GM19463 (cell line): ENCODE data around the gene SPEN.

ENCODE experiments used
- ATAC-seq: cut with Tn5 transposase; IDR thresholded peaks from one replicate; pipeline ENCODE4 v1.9.1; 2021; ENCODE audit warnings: mild to moderate bottlenecking, moderate library complexity; ENCODE audit not compliant: unreplicated experiment

The SPEN gene

DNA sequence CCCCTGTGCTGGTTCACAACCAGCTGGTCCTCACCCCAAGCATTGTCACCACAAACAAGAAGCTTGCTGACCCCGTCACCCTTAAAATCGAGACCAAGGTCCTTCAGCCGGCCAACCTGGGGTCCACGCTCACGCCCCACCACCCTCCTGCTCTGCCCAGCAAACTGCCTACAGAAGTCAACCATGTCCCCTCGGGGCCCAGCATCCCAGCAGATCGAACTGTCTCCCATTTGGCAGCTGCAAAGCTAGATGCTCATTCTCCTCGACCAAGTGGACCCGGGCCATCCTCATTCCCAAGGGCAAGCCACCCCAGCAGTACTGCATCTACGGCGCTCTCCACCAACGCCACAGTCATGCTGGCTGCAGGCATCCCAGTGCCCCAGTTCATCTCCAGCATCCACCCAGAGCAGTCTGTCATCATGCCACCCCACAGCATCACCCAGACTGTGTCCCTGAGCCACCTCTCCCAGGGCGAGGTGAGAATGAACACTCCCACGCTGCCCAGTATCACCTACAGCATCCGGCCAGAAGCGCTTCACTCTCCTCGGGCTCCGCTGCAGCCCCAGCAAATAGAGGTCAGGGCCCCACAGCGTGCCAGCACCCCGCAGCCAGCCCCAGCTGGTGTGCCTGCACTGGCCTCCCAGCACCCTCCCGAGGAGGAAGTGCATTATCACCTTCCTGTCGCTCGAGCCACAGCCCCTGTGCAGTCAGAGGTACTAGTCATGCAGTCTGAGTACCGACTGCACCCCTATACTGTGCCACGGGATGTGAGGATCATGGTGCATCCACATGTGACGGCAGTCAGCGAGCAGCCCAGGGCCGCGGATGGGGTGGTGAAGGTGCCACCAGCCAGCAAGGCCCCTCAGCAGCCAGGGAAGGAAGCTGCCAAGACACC, 87.8 kb downstream of the SPEN start:
- no peak for ATAC-seq

DNA sequence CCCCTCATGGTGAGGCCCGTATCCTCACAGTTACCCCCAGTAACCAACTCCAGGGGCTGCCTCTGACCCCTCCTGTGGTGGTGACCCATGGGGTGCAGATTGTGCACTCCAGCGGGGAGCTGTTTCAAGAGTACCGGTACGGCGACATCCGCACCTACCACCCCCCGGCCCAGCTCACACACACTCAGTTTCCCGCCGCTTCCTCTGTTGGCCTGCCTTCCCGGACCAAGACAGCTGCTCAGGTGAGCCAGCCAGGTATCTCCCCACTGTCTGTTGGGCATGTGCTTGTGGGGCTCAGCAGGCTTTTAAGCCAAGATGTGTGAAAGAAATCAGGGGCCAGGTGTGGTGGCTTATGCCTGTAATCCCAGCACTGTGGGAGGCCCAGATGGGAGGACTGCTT, 88.5 kb downstream of the SPEN start:
- no peak for ATAC-seq

DNA sequence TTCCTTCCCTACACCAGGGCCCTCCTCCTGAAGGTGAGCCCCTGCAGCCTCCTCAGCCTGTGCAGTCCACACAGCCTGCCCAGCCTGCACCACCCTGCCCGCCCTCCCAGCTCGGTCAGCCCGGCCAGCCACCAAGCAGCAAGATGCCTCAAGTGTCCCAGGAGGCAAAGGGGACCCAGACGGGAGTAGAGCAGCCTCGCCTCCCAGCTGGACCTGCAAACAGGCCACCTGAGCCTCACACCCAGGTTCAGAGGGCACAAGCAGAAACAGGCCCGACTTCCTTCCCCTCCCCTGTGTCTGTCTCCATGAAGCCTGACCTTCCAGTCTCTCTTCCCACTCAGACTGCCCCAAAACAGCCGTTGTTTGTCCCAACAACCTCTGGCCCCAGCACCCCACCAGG, 89.6 kb downstream of the SPEN start:
- ATAC-seq: no peak

DNA sequence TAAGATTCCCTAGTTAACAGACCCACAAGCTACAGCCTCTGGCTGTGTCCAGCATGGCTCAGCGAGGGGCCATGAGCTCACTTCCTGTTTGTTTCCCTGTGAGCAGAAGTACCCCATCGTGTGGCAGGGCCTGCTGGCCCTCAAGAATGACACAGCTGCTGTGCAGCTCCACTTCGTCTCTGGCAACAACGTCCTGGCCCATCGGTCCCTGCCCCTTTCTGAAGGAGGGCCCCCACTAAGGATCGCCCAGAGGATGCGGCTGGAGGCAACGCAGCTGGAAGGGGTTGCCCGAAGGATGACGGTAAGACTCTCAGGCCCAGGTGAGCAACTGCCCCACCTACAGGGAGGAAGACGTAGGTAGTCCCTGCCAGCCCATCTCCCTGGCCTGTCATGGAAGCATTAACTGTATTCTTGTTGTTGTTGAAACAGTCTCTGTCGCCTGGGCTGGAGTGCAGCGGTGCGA, 90.2 kb downstream of the SPEN start:
- ATAC-seq: no peak

DNA sequence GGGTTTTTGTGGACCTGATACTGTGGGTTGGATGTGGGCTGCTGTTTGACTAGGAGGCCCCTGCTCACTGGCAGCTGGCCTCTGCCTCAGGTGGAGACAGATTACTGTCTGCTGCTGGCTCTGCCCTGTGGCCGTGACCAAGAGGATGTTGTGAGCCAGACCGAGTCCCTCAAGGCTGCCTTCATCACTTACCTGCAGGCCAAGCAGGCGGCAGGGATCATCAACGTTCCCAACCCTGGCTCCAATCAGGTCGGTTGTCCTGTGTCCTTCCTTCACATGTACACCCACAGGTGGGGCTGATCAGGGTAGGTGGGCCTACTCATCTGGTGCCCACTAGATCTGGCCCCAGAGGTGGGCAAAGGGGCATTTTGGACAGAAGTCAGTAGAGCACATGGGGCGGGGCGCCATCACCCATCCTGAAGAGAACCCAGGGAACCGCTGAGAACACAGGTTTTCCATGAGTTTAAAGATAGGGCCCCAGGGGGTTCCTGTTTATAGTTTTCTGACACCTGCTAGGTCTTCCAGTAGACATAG, 91.2 kb downstream of the SPEN start:
- ATAC-seq: no peak

DNA sequence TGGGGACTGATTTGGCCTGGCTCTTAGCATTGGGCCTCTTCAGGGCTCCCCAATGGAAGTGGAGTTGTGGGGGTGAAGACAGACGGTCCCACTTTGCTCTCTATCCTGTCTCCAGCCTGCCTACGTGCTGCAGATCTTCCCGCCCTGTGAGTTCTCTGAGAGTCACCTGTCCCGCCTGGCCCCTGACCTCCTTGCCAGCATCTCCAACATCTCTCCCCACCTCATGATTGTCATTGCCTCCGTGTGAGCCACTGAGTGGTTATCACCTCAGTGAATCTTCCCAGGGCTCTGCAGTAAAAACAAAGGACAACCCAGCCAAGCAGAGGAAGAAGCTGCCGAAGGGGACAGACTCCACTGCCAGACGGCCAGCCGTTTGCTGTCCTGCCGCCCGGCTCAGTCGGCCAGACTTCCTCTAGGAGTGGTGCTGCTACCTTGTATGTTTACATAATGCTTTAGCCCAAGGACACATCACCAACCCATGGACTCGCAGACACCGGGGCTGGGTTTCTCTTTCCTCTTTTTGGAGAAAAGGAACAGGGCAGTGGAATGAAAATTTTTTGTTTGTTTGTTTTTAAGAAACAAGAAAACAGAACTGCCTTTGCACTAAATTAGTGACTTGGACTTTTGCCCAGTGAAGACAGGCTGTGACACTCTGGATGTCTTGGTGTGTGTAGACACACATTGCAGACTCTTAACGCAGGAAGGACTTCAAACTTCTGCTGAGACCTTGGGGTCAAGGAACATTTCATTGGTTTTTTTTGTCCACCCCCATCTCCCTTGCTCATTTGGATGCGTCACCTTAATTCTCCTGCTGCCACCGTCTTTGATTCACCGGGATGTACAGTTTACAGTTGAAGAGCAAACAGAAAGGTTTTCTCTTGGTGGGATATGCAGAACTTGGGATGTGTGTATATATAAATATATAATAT, 91.9 kb downstream of the SPEN start:
- ATAC-seq: no peak

DNA sequence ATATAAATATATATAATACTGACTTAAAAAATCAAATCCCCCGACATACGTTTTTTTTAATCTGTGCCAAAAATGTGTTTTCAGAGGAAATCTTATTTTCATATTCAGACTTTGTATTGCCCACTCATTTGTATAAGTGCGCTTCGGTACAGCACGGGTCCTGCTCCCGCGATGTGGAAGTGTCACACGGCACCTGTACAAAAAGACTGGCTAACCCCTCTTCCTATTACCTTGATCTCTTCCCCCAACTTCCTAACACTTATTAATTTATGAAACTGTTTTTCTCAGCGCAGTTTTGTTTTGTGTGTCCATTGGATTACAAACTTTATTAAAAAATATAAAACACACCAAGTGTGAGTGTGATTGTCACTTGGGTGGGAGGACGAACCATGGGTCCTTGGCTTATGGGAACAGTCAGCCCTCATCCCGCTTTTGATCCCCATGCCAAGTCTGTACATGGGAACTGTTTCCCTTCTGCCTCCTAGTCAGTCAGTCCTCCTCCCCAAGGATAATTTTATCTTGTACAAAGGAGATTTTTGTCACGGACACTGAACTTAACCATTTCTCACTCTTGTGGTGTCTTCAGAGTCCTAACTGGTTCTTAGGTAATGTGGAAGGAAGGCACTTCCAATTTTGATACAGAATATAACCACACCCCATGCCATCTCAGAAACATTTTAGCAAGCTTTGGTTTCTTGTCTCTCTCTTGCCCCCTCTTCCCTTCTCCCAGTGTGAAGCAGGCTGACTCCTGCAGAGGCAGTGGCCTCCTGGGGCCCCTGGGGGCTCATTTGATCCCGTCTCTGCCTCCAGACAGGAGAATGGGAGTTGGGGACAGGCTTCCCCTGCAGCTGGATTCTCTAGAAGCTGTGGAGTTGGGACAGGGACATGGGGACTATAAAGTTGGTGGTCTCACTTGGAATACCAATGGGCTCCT, 92.9 kb downstream of the SPEN start:
- ATAC-seq: no peak

DNA sequence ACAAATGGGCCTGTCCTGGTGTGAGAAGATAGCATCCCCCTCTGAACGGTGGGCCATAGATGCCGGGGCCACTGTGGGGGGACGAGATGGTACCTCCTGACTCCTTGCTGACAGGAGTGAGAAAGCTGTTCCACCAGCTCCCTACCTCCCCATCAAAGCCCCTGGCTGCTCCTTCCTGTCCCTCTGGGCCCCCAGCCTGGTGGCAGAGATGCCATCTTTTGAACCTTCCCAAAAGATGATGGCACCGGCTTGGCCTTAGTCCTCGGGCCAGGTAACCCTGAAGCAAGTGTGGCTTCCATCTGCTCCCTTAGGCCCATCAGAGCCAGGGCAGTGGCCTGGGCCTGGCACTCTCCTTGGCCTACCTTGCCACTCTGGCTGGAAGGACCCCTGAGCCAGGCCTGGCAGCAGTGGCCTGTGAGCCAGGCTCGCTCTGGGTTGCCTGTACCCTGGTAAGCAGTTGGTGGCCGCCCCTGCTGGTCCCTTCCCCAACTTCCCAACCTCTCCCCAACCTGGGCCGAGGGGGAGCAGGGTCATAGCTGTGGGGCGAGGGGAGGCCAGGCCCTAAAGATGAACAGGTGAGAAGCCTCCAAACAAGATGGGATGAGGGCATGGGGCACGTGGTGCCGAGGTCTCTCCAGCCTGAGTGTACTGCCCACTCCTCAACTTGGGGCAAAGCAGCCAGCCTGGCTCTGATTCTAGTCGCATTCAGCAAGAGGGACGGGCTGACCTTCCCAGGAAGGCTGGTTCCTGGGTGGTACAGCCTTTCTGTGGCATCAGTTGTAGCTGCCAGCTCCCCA, 93.7 kb downstream of the SPEN start:
- no peak for ATAC-seq

DNA sequence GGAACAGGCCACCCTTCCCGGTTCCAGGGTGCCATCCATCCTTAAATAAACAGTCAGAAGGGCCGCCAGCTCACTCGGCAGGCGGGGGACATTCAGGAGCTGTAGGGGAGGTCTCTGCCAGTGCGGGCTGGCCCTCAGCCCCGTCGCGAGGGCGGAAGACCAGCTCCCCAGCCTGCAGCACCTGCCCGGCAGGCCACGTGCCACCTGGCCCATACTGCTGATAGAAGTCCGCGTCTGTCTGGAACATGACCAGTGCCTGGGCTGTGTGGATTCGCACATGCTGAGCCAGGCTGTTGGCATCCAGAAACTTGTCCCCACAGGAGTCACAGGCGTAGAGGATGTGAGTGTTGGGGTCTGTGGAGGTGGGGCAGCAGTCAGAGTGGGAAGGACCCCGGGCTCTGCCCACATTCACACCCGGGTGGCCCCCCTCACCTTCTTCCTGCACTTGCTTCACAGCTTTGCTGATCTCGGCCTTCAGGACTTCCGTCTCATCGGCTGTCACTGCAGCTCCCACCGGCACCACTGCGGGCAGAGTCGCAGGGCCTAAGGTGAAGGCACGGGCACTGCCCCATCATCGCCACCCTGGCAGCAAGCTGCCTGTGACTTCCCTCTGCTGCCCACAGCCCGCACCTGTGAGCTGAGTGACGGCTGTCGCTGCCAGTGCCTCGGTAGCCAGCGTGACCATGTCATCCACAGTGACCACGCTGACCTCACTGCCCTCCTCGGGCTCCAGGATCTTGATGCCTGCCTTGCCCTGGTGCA, 94.6 kb downstream of the SPEN start:
- no peak for ATAC-seq

DNA sequence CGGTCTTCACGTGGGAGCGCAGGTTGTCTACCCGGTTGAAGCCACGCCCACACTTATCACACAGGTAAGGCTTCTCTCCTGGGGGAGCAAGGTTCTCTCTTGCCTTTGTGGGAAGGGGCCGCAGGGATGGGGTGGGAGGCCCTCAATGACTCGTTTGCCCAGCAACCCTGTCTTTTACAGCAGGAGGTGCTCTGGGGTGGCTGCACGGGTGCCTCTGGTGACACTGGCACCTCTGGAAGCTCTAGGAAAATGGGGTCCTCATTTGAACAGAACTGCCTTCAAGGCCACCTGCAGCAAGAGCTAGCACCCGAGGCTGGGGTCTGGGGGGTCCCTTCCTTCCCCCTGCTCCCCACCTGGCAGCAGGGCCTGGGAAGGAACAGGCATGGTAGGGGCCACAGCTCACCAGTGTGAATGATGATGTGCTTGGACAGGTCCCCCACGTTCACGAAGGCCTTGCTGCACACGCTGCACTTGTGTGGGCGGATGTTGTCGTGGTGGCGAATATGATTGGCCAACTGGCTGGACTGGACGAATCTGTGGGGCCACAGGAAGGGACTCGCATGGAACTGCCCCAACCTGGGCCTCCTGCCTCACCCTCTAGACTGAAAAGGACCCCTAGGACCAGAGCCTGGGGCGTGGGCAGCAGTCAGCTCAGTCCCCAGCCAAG, 95.3 kb downstream of the SPEN start:
- ATAC-seq: no peak

DNA sequence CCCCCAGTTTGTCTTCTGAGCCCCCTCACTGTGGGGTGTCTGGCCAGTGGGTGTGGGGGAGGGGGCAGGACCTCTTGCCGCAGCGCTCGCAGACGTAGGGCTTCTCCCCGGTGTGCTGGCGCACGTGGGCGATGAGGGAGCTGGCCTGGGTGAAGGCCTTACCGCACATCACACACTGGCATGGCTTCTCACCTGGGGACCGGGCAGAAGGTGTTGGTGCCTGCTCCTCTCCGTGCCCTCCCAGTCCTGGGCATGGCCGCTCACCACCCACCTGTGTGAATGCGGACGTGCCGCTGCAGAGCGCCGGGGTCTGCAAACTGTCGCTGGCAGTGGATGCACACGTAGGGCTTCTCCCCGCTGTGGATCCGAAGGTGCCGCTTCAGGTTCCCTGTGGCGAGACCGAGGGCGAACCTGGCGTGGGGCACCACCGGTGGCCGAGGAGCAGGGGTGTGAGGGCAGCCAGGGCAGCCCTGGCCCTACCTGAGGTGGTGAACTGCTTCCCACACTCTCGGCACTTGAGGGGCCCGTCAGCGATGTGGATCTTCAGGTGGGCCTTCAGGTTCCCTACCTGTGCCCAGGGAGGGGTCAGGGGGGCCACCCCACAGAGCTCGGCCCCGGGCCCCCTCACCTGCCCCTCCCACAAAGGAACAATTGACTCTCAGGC, 96.0 kb downstream of the SPEN start:
- ATAC-seq: no peak

DNA sequence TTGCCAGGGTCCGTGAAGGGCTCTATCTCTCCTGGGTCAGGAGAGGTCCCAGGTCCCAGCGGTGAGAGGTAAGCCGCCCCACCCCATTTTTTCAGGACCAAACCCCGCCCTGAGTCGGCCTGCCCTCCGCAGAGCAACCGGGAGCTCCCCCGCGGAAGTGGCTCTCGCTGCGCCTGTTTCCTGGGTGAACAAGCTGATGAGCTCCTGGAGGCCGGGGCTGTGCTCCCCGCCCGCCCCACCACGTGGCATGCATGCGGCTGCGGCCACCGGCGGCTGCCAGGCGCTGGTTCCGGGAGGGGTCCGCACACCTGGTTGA, 96.4 kb downstream of the SPEN start:
- ATAC-seq: no peak

DNA sequence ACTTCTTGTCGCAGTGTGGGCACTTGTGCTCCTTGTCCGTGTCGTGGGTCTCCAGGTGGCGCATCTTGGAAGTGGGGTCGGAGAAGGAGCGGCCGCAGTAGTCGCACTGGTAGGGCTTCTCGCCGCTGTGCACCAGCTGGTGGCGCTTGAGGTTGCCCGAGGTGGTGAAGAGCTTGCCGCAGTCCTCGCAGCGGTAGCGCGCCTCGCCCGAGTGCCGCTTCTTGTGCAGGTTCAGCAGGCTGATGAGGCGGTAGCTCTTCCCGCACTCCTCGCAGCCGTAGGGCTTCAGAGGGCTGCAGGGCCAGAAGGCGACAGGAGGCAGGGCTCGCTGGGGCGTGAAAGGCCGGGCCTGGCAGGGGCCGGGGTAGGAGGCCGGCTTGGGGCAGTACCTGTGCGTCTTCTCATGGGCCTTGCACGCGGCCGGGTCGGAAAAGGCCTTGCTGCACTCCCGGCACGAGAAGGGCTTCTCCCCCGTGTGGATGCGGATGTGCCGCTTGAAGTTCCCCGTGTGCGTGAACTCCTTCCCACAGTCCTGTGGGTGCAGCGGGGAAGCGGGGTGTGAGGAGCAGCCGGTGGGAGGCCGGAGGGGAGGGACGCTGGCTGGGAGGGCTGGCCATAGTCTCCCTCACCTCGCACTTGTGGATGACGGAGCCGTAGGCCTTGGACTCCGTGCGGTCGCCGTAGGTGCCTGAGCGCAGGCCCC, 97.0 kb downstream of the SPEN start:
- ATAC-seq: no peak

DNA sequence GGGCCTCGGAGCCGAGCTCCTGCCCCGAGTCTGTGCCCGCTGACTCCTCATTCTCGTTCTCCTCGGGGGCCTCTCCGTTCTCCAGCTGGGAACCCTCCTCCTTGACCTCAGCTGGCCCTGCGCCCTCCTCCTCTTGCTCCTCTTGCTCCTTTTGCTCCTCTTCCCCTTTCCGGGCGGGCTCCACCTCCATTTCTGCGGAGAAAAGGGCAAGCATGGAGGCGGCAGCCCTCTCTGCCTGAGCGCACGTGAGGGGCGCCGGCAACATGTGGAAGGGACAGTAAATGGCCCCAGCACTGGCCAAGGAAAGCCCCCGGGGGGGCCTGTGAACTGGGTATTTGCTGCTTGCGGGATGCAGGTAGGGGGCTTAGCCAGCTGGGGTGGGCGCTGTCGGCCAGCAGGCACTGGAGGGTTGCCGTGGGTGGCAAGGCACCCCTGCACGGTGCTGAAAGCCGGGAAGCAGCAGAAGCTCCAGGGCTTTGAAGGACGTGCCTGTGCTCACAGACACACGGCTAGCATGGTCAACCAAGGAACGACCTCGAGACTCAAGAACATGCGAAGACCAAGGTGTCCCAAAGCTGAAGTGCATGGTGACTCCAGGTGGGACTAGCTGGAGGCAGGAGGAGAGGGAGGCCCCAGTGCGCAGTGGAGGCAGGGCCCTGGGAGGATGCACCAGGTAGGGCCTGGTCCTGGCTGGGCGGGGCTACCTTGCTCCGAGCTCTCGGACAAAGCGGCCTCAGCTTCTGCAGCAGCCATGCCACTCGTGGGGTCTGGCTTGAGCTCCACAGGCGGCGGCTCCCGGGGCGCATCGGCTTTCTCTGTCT, 97.7 kb downstream of the SPEN start:
- ATAC-seq: no peak

DNA sequence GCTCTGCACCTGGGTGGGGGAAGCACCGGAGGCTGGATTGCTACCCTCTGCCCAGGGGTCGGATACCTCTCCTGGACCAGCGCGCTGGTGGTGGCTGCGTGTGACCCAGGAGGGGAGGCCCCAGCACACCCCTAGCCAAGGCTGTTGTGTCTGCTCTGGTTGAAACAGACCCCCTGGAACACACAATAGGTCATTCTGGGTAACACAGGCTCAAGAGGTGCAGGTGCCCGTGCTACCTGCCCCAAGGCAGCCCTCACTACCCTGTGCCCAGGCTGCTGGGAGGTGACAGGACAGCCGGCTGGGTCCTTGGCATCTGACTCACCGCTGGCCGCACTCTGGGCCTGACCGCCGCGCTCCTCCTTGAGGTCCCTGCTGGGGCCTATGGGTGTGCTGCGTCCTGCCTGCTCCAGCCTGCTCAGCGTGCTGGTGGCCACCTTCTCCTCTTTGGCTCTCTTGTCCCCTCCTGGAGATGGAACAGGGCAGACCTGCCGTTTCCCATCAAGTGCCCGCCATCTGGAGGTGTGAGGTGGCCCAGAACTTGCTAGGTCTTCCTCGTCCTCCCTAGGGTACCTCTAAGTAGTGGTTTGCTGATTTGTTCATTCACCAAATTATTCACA, 98.4 kb downstream of the SPEN start:
- ATAC-seq: no peak
